HT1080 (cell line): ENCODE data around the gene LGI4. TPM values are rescaled to one million over a fixed set of nuclear protein-coding genes. Genes with fewer than 3 reads are reported as not detected.
A peak's percentile ranks its signal among the peaks of the same experiment; 100 is the strongest.

Source experiments
- DNase-seq: peaks from one replicate; pipeline ENCODE4 v3.0.0-alpha.2; 2015; ENCODE audit warnings: low read depth
- polyA plus RNA-seq, 2 experiments: library from polyadenylated mRNA; depleted of rRNA; stranded (reverse); fragments of >200 nt; gene quantifications; 2 replicates each; pipeline ENCODE4 v1.2.3, GENCODE V29; 2015
- total RNA-seq: library from RNA; depleted of rRNA; stranded (reverse); fragments of >200 nt; shearing (Covaris generic); gene quantifications from 2 replicates; pipeline ENCODE4 v1.2.3, GENCODE V29; 2014; rRNA removed

The LGI4 gene
- not detected in 2 replicates for total RNA-seq
- polyA plus RNA-seq (2015; cell fraction: cytosol; rRNA removed) = not detected in 2 replicates
- 0.61 TPM in 1 of 2 replicates, not detected in the other for polyA plus RNA-seq (2015; cell fraction: nucleus; rRNA removed)

DNA sequence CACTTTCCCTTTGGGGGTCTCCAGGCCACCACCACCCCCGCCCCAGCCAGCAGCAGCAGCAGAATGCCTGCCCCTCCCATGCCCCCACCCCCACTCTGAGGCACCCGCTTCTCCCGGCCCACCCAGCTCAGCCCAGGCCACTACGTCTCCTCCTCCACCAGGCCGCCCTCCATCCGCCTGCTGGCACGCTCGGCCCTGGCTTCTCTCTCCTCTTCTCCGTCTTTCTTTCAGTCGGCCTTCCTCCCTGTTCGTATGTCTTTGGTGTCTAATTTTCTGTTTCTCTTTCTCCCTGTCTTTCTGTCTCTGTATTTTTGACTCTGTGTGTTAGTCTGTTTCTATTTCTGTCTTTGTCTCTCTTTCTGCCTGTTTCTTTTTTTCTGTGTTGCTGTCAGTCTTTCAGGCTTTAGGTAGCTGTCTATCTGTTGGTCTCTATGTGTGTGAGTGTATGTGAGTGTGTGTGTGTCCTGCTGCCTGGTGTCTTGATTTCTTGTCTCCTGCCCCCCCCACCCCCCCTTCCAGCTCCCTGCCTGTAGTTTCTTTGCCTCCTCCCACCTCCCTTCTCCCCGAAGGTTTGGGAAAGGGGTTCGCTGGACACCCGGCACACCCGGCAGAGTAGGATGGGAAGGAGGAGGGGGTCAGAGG lies at the start of gene LGI4:
LGI4 (minus strand) TSS at position 459 of the 642 bp plus-strand sequence; CDS start at position 80, 379 bp downstream.
- no peak for DNase-seq

DNA sequence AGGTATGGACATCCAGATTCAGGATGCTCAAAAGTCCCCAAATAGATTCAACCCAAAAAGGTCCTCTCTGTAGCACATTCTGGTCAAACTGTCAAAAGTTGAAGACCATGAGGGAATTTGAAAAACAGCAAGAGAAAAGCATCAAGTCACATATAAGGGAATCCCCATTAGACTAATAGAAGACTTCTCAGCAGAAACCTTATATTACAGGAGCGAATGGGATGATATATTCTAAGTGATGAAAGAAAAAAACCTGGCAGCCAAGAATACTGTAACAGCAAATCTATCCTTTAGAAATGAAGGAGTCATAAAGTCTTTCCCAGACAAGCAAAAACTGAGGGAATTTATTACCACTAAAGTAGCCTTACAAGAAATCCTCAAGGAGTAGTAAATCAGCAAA lies 49.4 kb upstream of the LGI4 start:
- no peak for DNase-seq

DNA sequence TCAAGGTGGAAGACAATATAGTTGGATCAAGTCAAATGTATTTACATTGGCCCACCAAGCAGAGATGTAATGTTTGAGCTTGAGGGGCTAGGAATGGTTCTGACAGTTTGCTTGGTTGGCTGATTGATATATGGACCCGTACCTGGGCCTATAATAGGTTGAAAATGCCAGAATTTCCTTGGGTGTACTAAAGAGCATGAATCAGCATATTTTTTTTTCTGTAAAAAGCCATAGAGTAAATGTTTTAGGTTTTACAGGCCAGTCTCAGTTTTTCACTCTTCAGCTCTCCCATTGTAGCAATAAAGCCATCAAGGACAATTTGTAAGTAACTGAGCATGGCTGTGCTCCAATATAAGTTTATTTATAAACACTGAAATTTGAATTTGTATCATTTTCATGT lies 46.5 kb upstream of the LGI4 start:
- no peak for DNase-seq

DNA sequence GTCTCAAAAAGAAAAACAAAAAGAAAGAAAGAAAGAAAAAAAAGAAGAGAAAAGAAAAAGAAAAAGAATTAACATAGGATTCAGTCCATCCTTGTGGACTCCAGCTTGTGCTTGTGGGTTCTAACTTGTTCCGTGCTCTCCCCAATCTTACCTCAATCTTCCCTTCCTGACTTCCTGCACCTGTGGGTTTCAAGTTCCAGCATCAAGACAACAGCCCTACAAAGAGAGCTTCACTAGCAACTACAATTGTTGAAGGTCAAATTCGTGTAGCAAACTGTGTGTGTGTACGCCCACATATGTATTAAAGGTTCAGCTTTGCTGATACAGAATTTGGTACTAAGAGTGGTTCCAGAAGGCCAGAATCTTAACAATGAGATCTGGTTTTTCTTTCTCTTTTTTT lies 45.0 kb upstream of the LGI4 start:
- DNase-seq = no peak

DNA sequence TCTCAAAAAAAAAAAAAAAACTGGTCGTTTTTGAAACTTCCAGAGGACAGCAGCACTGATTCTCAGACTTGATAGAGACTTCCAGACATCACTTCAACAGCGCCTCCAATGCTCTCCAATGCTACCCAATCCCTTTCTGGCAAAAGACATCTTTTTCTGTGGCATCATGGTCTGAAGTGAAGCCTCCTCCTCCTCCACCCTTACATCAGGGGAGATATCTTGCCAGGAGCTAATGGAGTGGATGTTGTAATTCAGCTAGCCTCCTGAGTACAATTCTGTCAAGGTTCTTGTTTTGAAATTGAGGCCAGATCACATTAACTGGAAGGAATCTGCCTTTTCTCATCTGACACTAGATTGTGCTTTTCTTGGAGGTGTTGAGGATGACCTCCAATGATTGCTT lies 43.8 kb upstream of the LGI4 start:
- no peak for DNase-seq

DNA sequence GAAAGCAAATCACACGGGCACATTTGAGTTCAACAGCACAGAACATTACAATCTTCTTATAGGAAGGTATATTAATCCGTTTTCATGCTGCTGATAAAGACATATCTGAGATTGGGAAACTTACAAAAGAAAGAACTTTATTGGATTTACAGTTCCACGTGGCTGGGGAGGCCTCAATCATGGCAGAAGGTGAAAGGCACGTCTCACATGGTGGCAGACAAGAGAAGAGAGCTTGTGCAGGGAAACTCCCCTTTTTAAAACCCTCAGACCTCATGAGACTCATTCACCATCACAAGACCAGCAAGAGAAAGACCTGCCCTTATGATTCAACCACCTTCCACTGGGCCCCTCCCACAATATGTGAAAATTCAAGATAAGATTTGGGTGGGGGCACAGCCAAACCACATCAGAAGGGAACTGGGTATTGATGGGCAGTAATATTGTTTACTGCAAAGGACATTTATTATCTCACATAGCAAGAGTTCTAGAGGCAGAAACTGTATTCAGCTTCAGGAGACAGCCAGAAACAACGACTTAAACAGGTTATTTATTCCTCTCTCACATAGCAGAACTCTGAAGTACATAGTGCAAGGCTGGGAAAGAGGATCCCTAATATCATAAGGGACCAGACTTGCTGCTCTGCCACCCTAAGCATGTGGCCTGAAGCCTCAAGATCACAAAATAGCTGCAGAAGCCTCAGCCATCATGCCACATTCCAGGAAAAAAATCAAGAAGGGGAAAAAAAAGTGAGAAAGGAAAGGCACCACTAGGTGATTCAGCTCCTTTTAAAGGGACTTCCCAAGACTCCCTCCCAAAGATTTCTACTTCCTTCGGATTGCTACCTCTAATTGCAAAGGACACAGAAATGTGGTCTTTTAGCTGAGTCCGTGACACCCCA lies 42.8 kb upstream of the LGI4 start:
- no peak for DNase-seq

DNA sequence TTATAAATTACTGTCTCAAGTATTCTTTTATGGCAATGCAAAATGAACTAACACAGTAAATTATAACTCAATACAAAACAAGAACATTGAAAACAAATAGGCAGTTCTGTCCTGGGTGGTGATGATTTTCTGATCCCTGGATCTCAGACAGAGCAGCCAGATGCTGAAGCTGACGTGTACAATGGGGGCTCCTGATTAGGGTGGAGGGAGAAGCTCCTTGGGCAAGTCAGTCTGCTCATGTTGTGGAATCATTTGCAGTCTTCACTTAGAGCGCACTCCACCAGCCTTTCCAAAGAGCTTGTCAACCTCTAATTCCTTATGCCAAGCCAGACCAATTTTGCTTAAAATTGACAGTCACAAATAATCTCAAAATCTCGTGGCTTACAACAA lies 41.3 kb upstream of the LGI4 start:
- no peak for DNase-seq

DNA sequence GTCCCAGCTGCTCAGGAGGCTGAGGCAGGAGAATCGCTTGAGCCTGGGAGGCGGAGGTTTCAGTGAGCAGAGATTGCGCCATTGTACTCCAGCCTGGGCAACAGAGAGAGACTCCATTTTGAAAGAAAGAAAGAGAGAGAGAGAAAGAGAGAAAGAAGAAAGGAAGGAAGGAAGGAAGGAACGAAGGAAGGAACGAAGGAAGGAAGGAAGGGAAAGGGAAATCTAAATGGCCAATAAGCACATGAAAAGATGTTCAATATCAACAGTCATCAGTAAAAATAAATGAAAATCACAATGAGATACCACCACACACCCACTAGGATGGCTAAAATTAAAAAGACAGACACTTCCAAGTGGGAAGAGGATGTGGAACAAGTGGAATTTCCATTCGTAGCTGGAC lies 39.4 kb upstream of the LGI4 start:
- no peak for DNase-seq

DNA sequence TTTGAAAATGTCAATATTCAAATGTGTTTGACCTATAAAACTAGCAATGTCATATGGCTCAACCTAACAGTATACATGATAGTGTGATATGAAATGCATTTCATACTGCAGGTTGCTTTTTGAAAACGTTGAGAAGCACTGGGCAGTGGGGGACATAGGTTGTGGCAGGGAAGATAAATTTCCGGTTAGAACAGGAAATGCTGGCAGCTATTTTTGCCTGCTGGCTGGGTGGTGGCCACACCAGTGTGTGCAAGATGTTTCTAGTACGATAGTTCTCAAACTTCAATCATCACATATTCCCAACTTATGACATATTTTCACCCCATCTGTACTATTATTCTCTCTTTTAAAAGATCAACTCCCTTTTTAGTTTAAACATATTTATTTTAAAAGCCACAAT lies 36.9 kb upstream of the LGI4 start:
- no peak for DNase-seq

DNA sequence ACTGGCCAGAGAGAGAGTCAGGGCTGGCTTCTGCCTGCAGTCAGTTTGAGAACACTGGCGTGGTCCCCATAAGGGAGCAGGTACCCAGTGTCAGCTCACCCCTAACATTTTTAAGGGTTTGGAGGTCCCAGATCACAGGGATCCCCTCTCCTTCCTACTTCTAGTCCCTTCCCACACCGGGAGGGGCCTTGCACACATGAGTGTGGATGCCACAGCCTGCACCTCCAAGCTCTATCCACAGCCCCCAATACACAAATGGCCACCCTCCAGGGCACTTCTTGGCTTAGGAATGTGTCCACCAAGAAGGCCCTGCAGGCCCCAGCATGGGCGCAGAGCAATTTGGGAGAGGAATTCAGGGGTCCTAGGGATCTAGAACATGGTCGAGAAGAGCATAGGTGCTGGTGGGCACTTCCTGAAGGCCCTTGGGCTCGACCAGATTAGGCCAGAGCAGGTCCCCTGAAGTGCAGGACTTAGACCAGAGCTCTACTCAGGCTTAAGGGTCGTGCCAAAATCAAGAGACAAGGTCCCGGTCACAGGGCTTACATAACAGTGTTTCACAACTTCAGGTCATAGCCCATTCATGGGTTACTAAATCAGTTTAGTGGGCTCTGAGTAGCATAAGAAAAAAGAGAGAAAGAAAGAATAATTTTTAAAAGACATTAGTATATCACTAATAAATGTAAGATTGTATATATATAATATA lies 35.7 kb upstream of the LGI4 start:
- DNase-seq = no peak

DNA sequence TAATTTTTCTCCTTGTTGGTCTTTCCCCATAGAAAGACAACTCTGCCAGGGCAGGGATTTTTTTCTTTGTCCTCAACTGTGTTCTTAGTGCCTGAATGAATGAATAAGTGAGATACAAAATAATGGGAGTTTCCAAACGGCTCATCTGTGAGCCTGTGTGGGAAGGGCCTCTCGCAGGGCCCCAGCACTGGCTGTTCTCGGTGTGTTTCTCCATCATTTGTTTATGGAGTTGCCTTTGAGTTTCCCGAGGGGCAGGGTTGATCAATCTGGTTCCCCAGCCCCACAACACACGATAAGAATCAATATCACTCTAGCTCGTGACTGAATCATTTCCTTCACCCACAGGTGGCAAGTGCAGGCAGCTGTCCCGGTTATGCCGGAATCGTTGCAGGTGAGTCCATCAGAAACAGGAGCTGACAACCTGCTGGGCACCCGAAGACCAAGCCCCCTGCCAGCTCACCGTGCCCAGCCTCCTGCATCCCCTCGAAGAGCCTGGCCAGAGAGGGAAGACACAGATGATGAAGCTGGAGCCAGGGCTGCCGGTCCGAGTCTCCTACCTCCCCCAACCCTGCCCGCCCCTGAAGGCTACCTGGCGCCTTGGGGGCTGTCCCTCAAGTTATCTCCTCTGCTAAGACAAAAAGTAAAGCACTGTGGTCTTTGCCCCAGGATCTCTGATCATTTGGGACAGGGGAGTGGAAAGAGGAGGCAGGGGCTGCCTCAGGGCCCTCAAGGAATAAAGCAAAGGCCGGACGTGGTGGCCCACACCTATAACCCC lies 34.5 kb upstream of the LGI4 start:
- DNase-seq = no peak

DNA sequence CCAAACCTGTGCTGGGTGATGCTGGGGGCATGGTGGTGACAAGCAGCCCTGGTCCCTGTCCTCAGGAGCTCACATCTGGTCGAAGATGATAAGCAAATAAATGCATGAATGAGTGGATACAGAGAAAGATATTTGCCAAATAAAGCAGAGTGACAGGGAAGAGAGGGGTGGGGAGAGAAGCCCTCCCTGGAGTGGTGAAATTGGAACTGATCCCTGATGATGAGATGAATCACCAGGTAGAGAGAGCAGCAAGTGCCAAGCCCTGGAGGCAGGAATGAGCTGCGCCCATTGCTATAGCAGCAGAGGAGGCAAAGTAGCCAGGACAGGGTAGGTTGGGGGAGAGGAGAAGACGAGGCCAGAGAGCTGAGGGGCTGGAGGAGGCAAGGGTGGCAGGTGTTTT lies 33.3 kb upstream of the LGI4 start:
- DNase-seq = peak; percentile 40

DNA sequence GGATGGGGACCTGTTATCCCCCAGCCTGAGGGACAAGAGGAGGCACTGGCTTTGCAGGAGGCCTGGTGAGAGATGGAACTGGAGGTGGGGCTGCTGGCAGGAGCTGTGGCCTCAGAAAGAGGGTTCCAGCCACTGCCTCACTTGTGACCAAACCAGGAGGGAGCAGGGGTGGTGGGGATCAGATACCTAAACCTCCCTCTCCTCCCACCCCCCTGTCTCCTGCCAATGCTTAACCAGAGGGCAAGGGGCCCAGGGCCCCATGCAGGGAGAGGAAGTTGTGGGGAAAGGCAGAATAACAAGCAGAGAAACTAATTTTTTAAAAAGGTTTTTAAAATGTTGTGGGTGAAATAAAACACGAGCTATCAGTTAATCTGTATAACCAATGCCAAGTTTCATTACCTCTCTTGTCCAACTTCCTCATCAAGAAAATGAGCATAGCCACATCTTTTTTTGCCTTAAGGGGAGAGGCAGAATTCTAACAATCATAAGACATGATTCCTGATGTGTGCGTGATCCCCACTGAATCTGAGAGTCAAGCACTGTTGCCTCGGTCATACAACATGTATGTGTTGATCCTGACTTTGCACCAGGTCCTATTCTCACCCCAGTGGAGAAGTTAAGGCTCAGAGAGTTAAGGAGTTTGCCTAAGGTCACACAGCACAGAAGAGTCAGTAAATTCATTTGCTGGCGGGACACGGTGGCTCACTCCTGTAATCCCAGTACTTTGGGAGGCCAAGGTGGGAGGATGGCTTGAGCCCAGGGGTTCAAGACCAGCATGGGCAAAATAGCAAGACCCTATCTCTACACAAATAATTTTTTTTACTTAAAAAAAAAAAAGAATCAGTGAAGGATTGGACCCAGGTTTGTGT lies 32.6 kb upstream of the LGI4 start:
- DNase-seq = no peak

DNA sequence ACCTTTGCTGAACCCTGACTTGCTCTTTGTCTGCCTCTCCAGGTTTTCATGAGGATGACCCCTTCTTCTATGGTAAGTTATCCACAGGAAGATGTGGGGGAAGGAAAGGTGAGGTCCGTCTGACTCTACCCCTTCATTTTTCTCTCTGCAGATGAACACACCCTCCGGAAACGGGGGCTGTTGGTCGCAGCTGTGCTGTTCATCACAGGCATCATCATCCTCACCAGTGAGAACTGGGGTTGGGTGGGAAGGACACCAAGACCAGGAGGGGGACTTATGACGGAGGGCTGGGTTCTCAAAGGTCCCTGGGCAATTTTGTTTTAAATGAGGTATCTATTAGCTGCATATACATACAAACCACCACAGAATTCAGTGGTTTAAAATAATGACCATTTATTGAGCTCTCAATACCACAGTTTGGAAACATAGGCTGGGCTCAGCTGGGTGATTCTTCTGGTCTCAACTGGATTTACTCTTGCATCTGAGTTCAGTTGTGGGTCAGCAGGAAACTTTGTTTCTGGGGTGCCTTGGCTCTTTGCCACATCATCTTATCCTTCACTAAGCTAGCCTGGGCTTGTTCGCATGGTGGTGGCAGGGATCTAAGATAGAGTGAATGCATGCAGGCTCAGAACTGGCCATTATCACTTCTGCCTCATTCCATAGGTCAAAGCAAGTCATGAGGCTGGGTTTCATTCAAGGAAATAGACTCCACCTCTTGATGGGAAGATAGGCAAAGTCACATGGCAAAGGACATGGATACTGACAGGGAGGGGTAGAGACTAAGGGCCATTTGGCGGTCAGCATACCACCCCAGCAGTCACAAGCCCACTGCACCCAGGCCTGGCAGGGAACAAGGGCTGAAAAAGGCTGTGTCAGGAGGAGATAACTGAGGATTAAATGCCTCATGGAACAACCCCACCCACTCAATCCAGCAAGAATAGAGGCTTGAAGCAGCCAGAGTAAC lies 31.5 kb upstream of the LGI4 start:
- DNase-seq = no peak

DNA sequence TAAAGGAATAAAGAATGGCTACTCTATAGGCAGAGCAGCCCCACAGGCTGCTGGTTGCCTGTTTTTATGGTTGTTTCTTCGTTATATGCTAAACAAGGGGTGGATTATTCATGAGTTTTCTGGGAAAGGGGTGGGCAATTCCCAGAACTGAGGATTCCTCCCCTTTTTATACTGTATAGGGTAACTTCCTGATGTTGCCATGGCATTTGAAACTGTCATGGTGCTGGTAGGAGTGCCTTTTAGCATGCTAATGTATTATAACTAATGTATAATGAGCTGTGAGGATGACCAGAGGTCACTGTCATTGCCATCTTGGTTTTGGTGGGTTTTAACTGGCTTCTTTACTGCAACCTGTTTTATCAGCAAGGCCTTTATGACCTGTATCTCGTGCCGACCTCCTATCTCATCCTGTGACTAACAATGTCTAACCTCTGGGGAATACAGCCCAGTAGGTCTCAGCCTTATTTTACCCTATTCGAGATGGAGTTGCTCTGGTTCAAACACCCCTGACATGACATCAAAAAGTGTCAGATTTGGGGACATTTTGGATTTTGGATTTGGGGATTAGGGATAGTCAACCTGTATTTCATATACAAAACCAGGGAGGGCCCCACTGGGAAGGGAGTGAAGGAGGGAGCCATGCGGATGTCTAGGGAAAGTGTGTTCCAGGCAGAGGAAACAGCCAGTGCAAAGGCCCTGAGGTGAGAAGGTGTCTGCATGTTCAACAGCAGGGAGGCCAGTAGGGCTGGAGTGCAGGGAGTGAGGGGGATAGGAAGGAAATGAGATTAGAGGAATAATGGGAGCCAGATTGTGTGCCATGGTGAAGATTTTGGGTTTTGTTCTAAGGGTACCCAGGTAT lies 30.6 kb upstream of the LGI4 start:
- DNase-seq = no peak

DNA sequence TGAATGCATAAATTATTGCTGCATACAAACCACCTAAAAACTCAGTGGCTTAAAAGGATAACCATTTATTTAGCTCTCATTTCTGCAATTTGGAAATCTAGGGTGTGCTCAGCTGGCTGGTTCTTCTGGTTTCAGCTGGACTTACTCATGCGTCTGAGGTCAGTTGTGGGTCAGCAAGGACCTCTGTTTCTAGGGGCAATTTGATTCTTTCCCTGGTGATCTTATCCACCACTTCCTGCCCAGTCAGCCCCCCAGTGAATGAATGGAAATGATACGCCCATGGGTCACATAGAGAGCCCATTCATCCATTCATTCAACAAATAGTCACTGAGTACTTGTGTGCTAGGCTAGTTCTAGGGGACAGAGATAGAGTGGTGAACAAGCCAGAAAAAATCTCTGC lies 29.6 kb upstream of the LGI4 start:
- peak; percentile 97 for DNase-seq

DNA sequence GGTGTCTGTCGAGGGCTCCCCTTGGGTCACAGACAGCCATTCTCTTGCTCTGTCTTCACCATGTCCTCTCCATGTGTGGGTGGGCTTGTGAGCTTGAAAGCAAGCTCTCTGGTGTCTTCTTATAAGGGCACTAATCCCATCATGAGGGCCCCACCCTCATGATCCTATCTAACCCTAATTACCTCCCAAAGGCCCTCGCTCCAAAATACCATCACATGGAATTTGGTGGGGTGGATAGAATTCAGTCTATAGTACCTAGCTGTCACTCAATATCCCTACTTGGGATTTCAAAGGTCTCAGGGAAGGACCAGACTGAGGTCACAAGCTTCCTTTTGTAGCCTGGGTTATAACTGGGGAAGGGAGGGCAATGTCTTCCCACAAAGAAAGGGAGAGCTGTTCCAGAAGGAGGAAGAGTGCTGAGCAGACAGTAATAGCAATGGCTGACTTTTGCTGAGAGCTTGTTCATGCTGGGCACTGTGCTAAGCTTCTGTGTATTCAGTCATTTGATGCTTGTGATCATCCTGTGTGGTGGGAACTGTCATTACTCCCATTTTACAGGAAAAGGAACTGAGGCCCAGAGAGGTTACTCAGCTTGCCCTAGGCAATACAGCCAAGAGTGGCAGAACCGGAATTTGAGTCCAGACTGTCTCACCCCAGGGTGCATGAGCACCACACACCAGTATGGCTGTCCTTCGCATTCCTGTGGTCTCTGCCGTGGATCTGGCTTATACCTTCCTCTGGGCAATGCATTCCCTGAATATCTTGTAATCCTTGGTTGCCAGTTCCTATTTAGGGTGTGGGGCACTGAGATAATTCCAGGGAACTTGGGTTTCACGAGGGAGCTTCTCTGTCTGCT lies 27.8 kb upstream of the LGI4 start:
- peak; percentile 86 for DNase-seq
